Hematopoietic multipotent progenitor cell treated with erythropoietin and hydrocortisone succinate and interleukin-3 and kit ligand, for 17 days (in vitro differentiated cells): ENCODE data around the gene PLXNA2.

Experiments
- DNase-seq: peaks from one replicate; pipeline ENCODE4 v3.0.0-alpha.2; 2015; ENCODE audit warnings: low spot score

Gene PLXNA2

GRCh38 chr1:208222376-208223126, 21.6 kb downstream of the PLXNA2 start:
- no peak for DNase-seq

- DNase-seq: no peak
These were observed 22.9 kb downstream of the PLXNA2 start for GRCh38 chr1:208221291-208221622.

- DNase-seq: no peak
These were observed 24.4 kb downstream of the PLXNA2 start for GRCh38 chr1:208219659-208220282.

GRCh38 chr1:208219098-208219658, 25.0 kb downstream of the PLXNA2 start:
- no peak for DNase-seq

- no peak for DNase-seq
These were observed 25.7 kb downstream of the PLXNA2 start for GRCh38 chr1:208218237-208219097.

GRCh38 chr1:208217781-208218180, 26.4 kb downstream of the PLXNA2 start:
- no peak for DNase-seq

GRCh38 chr1:208216806-208217205, 27.4 kb downstream of the PLXNA2 start:
- no peak for DNase-seq

- no peak for DNase-seq
These were observed 28.1 kb downstream of the PLXNA2 start for GRCh38 chr1:208216062-208216461.

- DNase-seq: no peak
These were observed 28.8 kb downstream of the PLXNA2 start for GRCh38 chr1:208215393-208215792.

- no peak for DNase-seq
These were observed 30.4 kb downstream of the PLXNA2 start for GRCh38 chr1:208213786-208214185.

- DNase-seq: no peak
These were observed 31.3 kb downstream of the PLXNA2 start for GRCh38 chr1:208212893-208213292.

- DNase-seq: no peak
These were observed 32.0 kb downstream of the PLXNA2 start for GRCh38 chr1:208211921-208212843.

GRCh38 chr1:208209896-208210589, 34.1 kb downstream of the PLXNA2 start:
- DNase-seq: no peak

- no peak for DNase-seq
These were observed 34.9 kb downstream of the PLXNA2 start for GRCh38 chr1:208209286-208209685.

- DNase-seq: no peak
These were observed 36.1 kb downstream of the PLXNA2 start for GRCh38 chr1:208208132-208208487.

GRCh38 chr1:208207388-208208131, 36.6 kb downstream of the PLXNA2 start:
- no peak for DNase-seq

- DNase-seq: no peak
These were observed 38.0 kb downstream of the PLXNA2 start for GRCh38 chr1:208206092-208206698.

GRCh38 chr1:208205216-208206013, 38.8 kb downstream of the PLXNA2 start:
- DNase-seq: no peak

- DNase-seq: no peak
These were observed 39.4 kb downstream of the PLXNA2 start for GRCh38 chr1:208204779-208205178.
